ENCODE measurements around the gene UBAC2. TPM values are rescaled to one million over a fixed set of nuclear protein-coding genes. Genes with fewer than 3 reads are reported as not detected.

UBAC2 gene
- polyA plus RNA-seq, 3 donors = 59.6 to 113 (median 96.7) TPM

- intact Hi-C loops (cut with micrococcal nuclease) = loop anchor here (5.0 to 10.0 kb wide), 3 partner anchors 48 to 125 kb away; no protein-coding TSS in a partner anchor
- H3K9me3 Mint-ChIP-seq = peaks cover 0 to 6% (median 0%) of the 10 kb centered on the region in 7 donors
Measured at GRCh38 chr13:99389520-99390304, 189.1 kb downstream of the UBAC2 start.

GRCh38 chr13:99390601-99391000, 189.9 kb downstream of the UBAC2 start:
- Mint-ChIP-seq H3K4me1 (peaks cover 18% of the 10 kb centered on the region), H3K9me3 (peaks cover 0 to 6% (median 0%) of the 10 kb centered on the region in 7 donors), H3K4me3 (no peak overlapping the region), H3K36me3 (peaks cover 24 to 30% of the 10 kb centered on the region in 2 donors), H3K27me3 (ENCODE audit: low read depth in 3 of 3) (peaks cover 5 to 15% (median 5%) of the 10 kb centered on the region in 3 donors), H3K27ac (peak overlapping the region in 1 of 7 donors; percentile 25)
- intact Hi-C loops (cut with micrococcal nuclease) = loop anchor here in 1 of 2 donors (5.0 kb wide), 1 partner anchor 47 kb away; no protein-coding TSS in a partner anchor
- Histone ChIP-seq H3K9ac (ENCODE audit: insufficient read depth, low read length, poor library complexity, severe bottlenecking) (no peak overlapping the region), H3K4me1 (ENCODE audit: control insufficient read depth in 1 of 2, insufficient read depth in 2 of 2, low read length in 2 of 2) (no peaks in the 10 kb centered on the region), H3K4me3 (replicated peaks in 1 of 3; ENCODE audit: low read depth in 2 of 3, low read length in 3 of 3) (no peak overlapping the region), H3K36me3 (replicated peaks in 1 of 2; ENCODE audit: control insufficient read depth in 1 of 2, insufficient read depth in 2 of 2, low read length in 2 of 2) (peaks cover 13 to 14% of the 10 kb centered on the region in 2 donors), H3K4me2 (replicated peaks; ENCODE audit: extremely low read depth, low read length, poor library complexity, severe bottlenecking) (no peak overlapping the region), H3K9me3 (replicated peaks in 1 of 2; ENCODE audit: control insufficient read depth in 1 of 2, insufficient read depth in 1 of 2, low read length in 2 of 2) (no peaks in the 10 kb centered on the region), H3K27me3 (ENCODE audit: control insufficient read depth in 2 of 2, insufficient read depth in 2 of 2, low read length in 2 of 2) (no peaks in the 10 kb centered on the region), H3K79me2 (ENCODE audit: insufficient read depth, low read length) (no peaks in the 10 kb centered on the region), H3K27ac (ENCODE audit: low read depth in 1 of 2, low read length in 2 of 2) (no peak overlapping the region), H2AFZ (ENCODE audit: insufficient read depth, low read depth, low read length, poor library complexity, severe bottlenecking) (no peak overlapping the region), H4K20me1 (ENCODE audit: insufficient read depth, low read length) (no peaks in the 10 kb centered on the region)
- TF ChIP-seq CTCF (IDR thresholded peaks at IDR 0.05) = no peak
- WGBS (ENCODE audit: insufficient coverage) = 96% methylated on average over 13 of the region's 13 CpGs
- no peak for DNase-seq

More at GRCh38 chr13:99389520-99390304, 189.1 kb downstream of the UBAC2 start:
- H3K4me1 ChIP-seq (ENCODE audit: control insufficient read depth in 1 of 2, insufficient read depth in 2 of 2, low read length in 2 of 2) = no peaks in the 10 kb centered on the region
- H3K27me3 ChIP-seq (ENCODE audit: control insufficient read depth in 2 of 2, insufficient read depth in 2 of 2, low read length in 2 of 2) = no peaks in the 10 kb centered on the region
- no peak overlapping the region for H3K4me3 Mint-ChIP-seq
- peak overlapping the region in 3 of 7 donors; percentile 8 to 23 (median 22) for H3K27ac Mint-ChIP-seq
- H2AFZ ChIP-seq (ENCODE audit: insufficient read depth, low read depth, low read length, poor library complexity, severe bottlenecking) = no peak overlapping the region
- DNase-seq = no peak
- peaks cover 13 to 21% of the 10 kb centered on the region in 2 donors for H3K36me3 ChIP-seq (replicated peaks in 1 of 2; ENCODE audit: control insufficient read depth in 1 of 2, insufficient read depth in 2 of 2, low read length in 2 of 2)
- H3K4me3 ChIP-seq (replicated peaks in 1 of 3; ENCODE audit: low read depth in 2 of 3, low read length in 3 of 3) = no peak overlapping the region
- H3K36me3 Mint-ChIP-seq = peaks cover 33 to 38% of the 10 kb centered on the region in 2 donors
- 98% methylated on average over 9 of the region's 19 CpGs for WGBS (ENCODE audit: insufficient coverage)
- TF ChIP-seq CTCF (IDR thresholded peaks at IDR 0.05) = no peak
- no peak overlapping the region for H3K4me2 ChIP-seq (replicated peaks; ENCODE audit: extremely low read depth, low read length, poor library complexity, severe bottlenecking)
- H4K20me1 ChIP-seq (ENCODE audit: insufficient read depth, low read length) = no peaks in the 10 kb centered on the region
- peaks cover 5 to 14% (median 5%) of the 10 kb centered on the region in 3 donors for H3K27me3 Mint-ChIP-seq (ENCODE audit: low read depth in 3 of 3)
- H3K9ac ChIP-seq (ENCODE audit: insufficient read depth, low read length, poor library complexity, severe bottlenecking) = no peak overlapping the region
- H3K27ac ChIP-seq (ENCODE audit: low read depth in 1 of 2, low read length in 2 of 2) = no peak overlapping the region
- H3K9me3 ChIP-seq (replicated peaks in 1 of 2; ENCODE audit: control insufficient read depth in 1 of 2, insufficient read depth in 1 of 2, low read length in 2 of 2) = no peaks in the 10 kb centered on the region
- H3K4me1 Mint-ChIP-seq = peaks cover 19% of the 10 kb centered on the region
- H3K79me2 ChIP-seq (ENCODE audit: insufficient read depth, low read length) = no peaks in the 10 kb centered on the region

All from CD14-positive monocyte (primary cell).